Testis (tissue), 2 donors: ENCODE data around the gene PYGO1.

ENCODE experiments used
- POLR2A ChIP-seq: fragments of 450-650 bp; IDR thresholded peaks from one replicate; pipeline ENCODE4 v1.6.1; 2017; ENCODE audit warnings: antibody characterized with exemption, mild to moderate bottlenecking, moderate library complexity
- TF ChIP-seq, protein P1 (sequence below), 3 experiments: fragments of 450-650 bp in 2 of 3; fragments of 200-600 bp in 1 of 3; sonication (generic) in 1 of 3; IDR thresholded peaks; one replicate each; pipeline ENCODE4 v1.5.1; 2016 to 2019; ENCODE audit warnings: antibody characterized with exemption in 3 of 3, mild to moderate bottlenecking in 2 of 3, moderate library complexity in 1 of 3

DNA sequence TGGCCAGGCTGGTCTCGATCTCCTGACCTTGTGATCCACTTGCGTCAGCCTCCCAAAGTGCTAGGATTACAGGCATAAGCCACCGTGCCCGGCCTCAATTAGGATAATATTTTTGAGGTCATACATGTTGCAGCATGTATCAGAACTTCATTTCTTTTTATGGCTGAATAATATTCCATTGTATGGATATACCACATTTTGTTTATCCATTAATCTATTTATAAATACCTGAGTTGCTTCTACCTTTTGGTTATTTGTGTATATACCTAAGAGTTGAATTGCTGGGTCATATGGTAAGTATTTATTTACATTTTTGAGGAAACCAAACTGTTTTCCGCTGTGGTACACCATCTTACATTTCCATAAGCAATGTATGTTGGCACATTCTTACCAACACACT lies 18.1 kb upstream of the PYGO1 start:
- TF ChIP-seq, protein P1, sequence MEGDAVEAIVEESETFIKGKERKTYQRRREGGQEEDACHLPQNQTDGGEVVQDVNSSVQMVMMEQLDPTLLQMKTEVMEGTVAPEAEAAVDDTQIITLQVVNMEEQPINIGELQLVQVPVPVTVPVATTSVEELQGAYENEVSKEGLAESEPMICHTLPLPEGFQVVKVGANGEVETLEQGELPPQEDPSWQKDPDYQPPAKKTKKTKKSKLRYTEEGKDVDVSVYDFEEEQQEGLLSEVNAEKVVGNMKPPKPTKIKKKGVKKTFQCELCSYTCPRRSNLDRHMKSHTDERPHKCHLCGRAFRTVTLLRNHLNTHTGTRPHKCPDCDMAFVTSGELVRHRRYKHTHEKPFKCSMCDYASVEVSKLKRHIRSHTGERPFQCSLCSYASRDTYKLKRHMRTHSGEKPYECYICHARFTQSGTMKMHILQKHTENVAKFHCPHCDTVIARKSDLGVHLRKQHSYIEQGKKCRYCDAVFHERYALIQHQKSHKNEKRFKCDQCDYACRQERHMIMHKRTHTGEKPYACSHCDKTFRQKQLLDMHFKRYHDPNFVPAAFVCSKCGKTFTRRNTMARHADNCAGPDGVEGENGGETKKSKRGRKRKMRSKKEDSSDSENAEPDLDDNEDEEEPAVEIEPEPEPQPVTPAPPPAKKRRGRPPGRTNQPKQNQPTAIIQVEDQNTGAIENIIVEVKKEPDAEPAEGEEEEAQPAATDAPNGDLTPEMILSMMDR (IDR thresholded peaks at IDR 0.05) = no peak
- no peak for TF ChIP-seq POLR2A
